Measurements from ENCODE around the gene CORO2B. TPM values are rescaled to one million over a fixed set of nuclear protein-coding genes. Genes with fewer than 3 reads are reported as not detected.

CORO2B gene
- total RNA-seq, 2 donors from 2014 or later = 1.0 to 4.0 TPM

- TF ChIP-seq CTCF (IDR thresholded peaks at IDR 0.05) (no peak), POLR2A (IDR thresholded peaks at IDR 0.05) (no peak)
- H3K36me3 ChIP-seq (replicated peaks in 1 of 2; ENCODE audit: insufficient read depth in 1 of 2, low read depth in 2 of 2) = no peaks in the 10 kb centered on the region
- ATAC-seq (no peak), DNase-seq (no peak)
- no peaks in the 10 kb centered on the region for H3K27me3 ChIP-seq
- H3K4me3 ChIP-seq = no peak overlapping the region
- H3K9me3 ChIP-seq = no peaks in the 10 kb centered on the region
- intact Hi-C loops (cut with DNase I) = loop anchor here (5.0 kb wide), 1 partner anchor 120 kb away; no protein-coding TSS in a partner anchor
- H3K27ac ChIP-seq = no peak overlapping the region
- no peaks in the 10 kb centered on the region for H3K4me1 ChIP-seq
- WGBS, 2 donors = 63 to 68% methylated on average over 4 of the region's 4 CpGs
Measured at GRCh38 chr15:68672781-68673205, 94.0 kb downstream of the CORO2B start.

- TF ChIP-seq POLR2A (IDR thresholded peaks at IDR 0.05) (no peak), CTCF (IDR thresholded peaks at IDR 0.05) (no peak)
- H3K27me3 ChIP-seq = no peaks in the 10 kb centered on the region
- no peaks in the 10 kb centered on the region for H3K9me3 ChIP-seq
- ATAC-seq (no peak), DNase-seq (peak in 1 of 4 donors; percentile 10)
- H3K27ac ChIP-seq = no peak overlapping the region
- H3K4me1 ChIP-seq = no peaks in the 10 kb centered on the region
- 44 to 57% methylated on average over 5 of the region's 5 CpGs for WGBS, 2 donors
- intact Hi-C loops (cut with DNase I) = loop anchor here (5.0 kb wide), 1 partner anchor 123 kb away; no protein-coding TSS in a partner anchor
- no peaks in the 10 kb centered on the region for H3K36me3 ChIP-seq (replicated peaks in 1 of 2; ENCODE audit: insufficient read depth in 1 of 2, low read depth in 2 of 2)
- no peak overlapping the region for H3K4me3 ChIP-seq
Measured at GRCh38 chr15:68674975-68675374, 96.2 kb downstream of the CORO2B start.

GRCh38 chr15:68676011-68676605, 97.3 kb downstream of the CORO2B start:
- intact Hi-C loops (cut with DNase I) = no loop called here
- no peak for ATAC-seq
- Histone ChIP-seq H3K4me1 (no peaks in the 10 kb centered on the region), H3K36me3 (replicated peaks in 1 of 2; ENCODE audit: insufficient read depth in 1 of 2, low read depth in 2 of 2) (no peaks in the 10 kb centered on the region), H3K9me3 (no peaks in the 10 kb centered on the region), H3K27ac (no peak overlapping the region), H3K4me3 (no peak overlapping the region), H3K27me3 (no peaks in the 10 kb centered on the region)
- WGBS, 2 donors = 49 to 71% methylated on average over 7 of the region's 7 CpGs
- no peak for TF ChIP-seq POLR2A (IDR thresholded peaks at IDR 0.05)
- TF ChIP-seq CTCF (IDR thresholded peaks at IDR 0.05) = no peak
- no peak for DNase-seq

- intact Hi-C loops (cut with DNase I) = no loop called here
- Histone ChIP-seq H3K4me3 (no peak overlapping the region), H3K4me1 (no peaks in the 10 kb centered on the region), H3K9me3 (no peaks in the 10 kb centered on the region), H3K36me3 (replicated peaks in 1 of 2; ENCODE audit: insufficient read depth in 1 of 2, low read depth in 2 of 2) (no peaks in the 10 kb centered on the region), H3K27me3 (no peaks in the 10 kb centered on the region), H3K27ac (no peak overlapping the region)
- DNase-seq (no peak), ATAC-seq (no peak)
- 92 to 95% methylated on average over 4 of the region's 4 CpGs for WGBS, 2 donors
- TF ChIP-seq POLR2A (IDR thresholded peaks at IDR 0.05) (no peak), CTCF (IDR thresholded peaks at IDR 0.05) (no peak)
Measured at GRCh38 chr15:68676926-68677325, 98.1 kb downstream of the CORO2B start.

GRCh38 chr15:68677996-68678395, 99.2 kb downstream of the CORO2B start:
- H3K4me1 ChIP-seq = no peaks in the 10 kb centered on the region
- no peak overlapping the region for H3K4me3 ChIP-seq
- no peak overlapping the region for H3K27ac ChIP-seq
- H3K27me3 ChIP-seq = no peaks in the 10 kb centered on the region
- WGBS, 2 donors = 92 to 100% methylated on average over 1 to 3 of the region's 3 CpGs
- H3K9me3 ChIP-seq = no peaks in the 10 kb centered on the region
- DNase-seq = no peak
- no peak for TF ChIP-seq CTCF (IDR thresholded peaks at IDR 0.05)
- no peak for TF ChIP-seq POLR2A (IDR thresholded peaks at IDR 0.05)
- intact Hi-C loops (cut with DNase I) = no loop called here
- ATAC-seq = no peak
- no peaks in the 10 kb centered on the region for H3K36me3 ChIP-seq (replicated peaks in 1 of 2; ENCODE audit: insufficient read depth in 1 of 2, low read depth in 2 of 2)
